Neural progenitor cell (in vitro differentiated cells): ENCODE data around the gene OR8H1.

Source experiments
- CTCF ChIP-seq: fragments of 200-600 bp; sonication (generic); IDR thresholded peaks from 2 replicates; pipeline ENCODE4 v1.5.1; 2017; ENCODE audit warnings: antibody characterized with exemption, mild to moderate bottlenecking
- EZH2 ChIP-seq: fragments of 200-600 bp; sonication (generic); IDR thresholded peaks from 2 replicates; pipeline ENCODE4 v1.6.1; 2017; ENCODE audit warnings: antibody characterized with exemption, mild to moderate bottlenecking, moderate library complexity
- EZH2phosphoT487 ChIP-seq: fragments of 200-600 bp; sonication (generic); IDR thresholded peaks from 2 replicates; pipeline ENCODE4 v1.6.1; 2017; ENCODE audit warnings: antibody characterized with exemption

GRCh38 chr11:56296898-56297297 is 4.8 kb upstream of the OR8H1 start:
- TF ChIP-seq CTCF: no peak
- TF ChIP-seq EZH2: no peak
- TF ChIP-seq EZH2phosphoT487: no peak
